HG03354 (cell line): ENCODE results near the gene KLHL20.

Source experiments
- ATAC-seq: cut with Tn5 transposase; IDR thresholded peaks from one replicate; pipeline ENCODE4 v1.9.1; 2021; ENCODE audit warnings: mild to moderate bottlenecking; ENCODE audit not compliant: unreplicated experiment, poor library complexity, severe bottlenecking

Gene KLHL20

GRCh38 chr1:173821680-173822079 lies 106.9 kb downstream of the KLHL20 start:
- ATAC-seq, result no peak

- ATAC-seq, result peak; percentile 51
Observed at GRCh38 chr1:173823781-173824314, 109.1 kb downstream of the KLHL20 start.

GRCh38 chr1:173824315-173825081 lies 109.7 kb downstream of the KLHL20 start, which contains the start of the genes CENPL and DARS2:
TSS of gene CENPL (minus strand) at chr1:173824883. CDS start at chr1:173811299, 13,584 bp downstream.
TSS of gene DARS2 (plus strand) at chr1:173824673. CDS start at chr1:173825230, 557 bp downstream.
- peak; percentile 84 for ATAC-seq

- no peak for ATAC-seq
Observed at GRCh38 chr1:173827611-173828010, 112.8 kb downstream of the KLHL20 start.

GRCh38 chr1:173832748-173833147 lies 118.0 kb downstream of the KLHL20 start:
- ATAC-seq, result no peak
